NCI-H1092 (cell line): ENCODE data around the gene BARHL2.
A peak's percentile ranks its signal among the peaks of the same experiment; 100 is the strongest.

ENCODE experiments used
- DNase-seq: peaks from one replicate; lab custom pipeline; 2025; lab: John Stamatoyannopoulos, UW

Gene BARHL2

GRCh38 chr1:90716552-90717355 is at the start of gene BARHL2:
Gene BARHL2 (minus strand): TSS chr1:90717302. CDS start chr1:90717195, 107 bp downstream.
- no peak for DNase-seq

GRCh38 chr1:90763930-90764329 is 46.8 kb upstream of the BARHL2 start:
- DNase-seq, result no peak

GRCh38 chr1:90763506-90763905 is 46.4 kb upstream of the BARHL2 start:
- no peak for DNase-seq

GRCh38 chr1:90761781-90762589 is 44.9 kb upstream of the BARHL2 start:
- DNase-seq, result peak; percentile 68

GRCh38 chr1:90761156-90761555 is 44.1 kb upstream of the BARHL2 start:
- DNase-seq, result no peak

GRCh38 chr1:90753556-90753955 is 36.5 kb upstream of the BARHL2 start:
- DNase-seq, result no peak

- no peak for DNase-seq
Measured at GRCh38 chr1:90748668-90749067, 31.6 kb upstream of the BARHL2 start.

- no peak for DNase-seq
Measured at GRCh38 chr1:90746857-90747256, 29.8 kb upstream of the BARHL2 start.

- DNase-seq, result no peak
Measured at GRCh38 chr1:90745972-90746371, 28.9 kb upstream of the BARHL2 start.

- no peak for DNase-seq
Measured at GRCh38 chr1:90732136-90732535, 15.0 kb upstream of the BARHL2 start.

GRCh38 chr1:90731382-90732050 is 14.4 kb upstream of the BARHL2 start:
- no peak for DNase-seq

- DNase-seq, result no peak
Measured at GRCh38 chr1:90730243-90731022, 13.3 kb upstream of the BARHL2 start.

- no peak for DNase-seq
Measured at GRCh38 chr1:90729504-90730242, 12.6 kb upstream of the BARHL2 start.

- no peak for DNase-seq
Measured at GRCh38 chr1:90728502-90729287, 11.6 kb upstream of the BARHL2 start.

- DNase-seq, result no peak
Measured at GRCh38 chr1:90727917-90728501, 10.9 kb upstream of the BARHL2 start.

GRCh38 chr1:90726986-90727480 is 9.9 kb upstream of the BARHL2 start:
- DNase-seq, result no peak

- no peak for DNase-seq
Measured at GRCh38 chr1:90726425-90726985, 9.4 kb upstream of the BARHL2 start.

- DNase-seq, result no peak
Measured at GRCh38 chr1:90725657-90726424, 8.7 kb upstream of the BARHL2 start.
